ENCODE data around the gene TMEM198. TPM values are rescaled to one million over a fixed set of nuclear protein-coding genes. Genes with fewer than 3 reads are reported as not detected.

TMEM198 gene
- total and polyA plus RNA-seq, 2 donors (not counting 1 experiment from before 2014, with no cell fraction given): 0.39 to 1.1 TPM

- no peak for TF ChIP-seq EZH2 (IDR thresholded peaks at IDR 0.05; ENCODE audit: borderline replicate concordance, insufficient read depth, low read depth, low read length, poor library complexity, severe bottlenecking)
- TF ChIP-seq CTCF (IDR thresholded peaks at IDR 0.05): no peak
- Histone ChIP-seq H3K79me2 (ENCODE audit: control insufficient read depth, insufficient read depth, low read length) (no peaks in the 10 kb centered on the region), H3K36me3 (replicated peaks in 1 of 2; ENCODE audit: control extremely low read depth in 1 of 2, control insufficient read depth in 1 of 2, extremely low read depth in 1 of 2, insufficient read depth in 2 of 2, low read length in 1 of 2) (no peaks in the 10 kb centered on the region), H3K9me3 (ENCODE audit: control extremely low read depth in 1 of 3, control insufficient read depth in 2 of 3, insufficient read depth in 1 of 3, low read length in 2 of 3) (peaks cover 0 to 22% (median 0%) of the 10 kb centered on the region in 3 donors), H3K4me2 (replicated peaks; ENCODE audit: low read depth, low read length, poor library complexity, severe bottlenecking) (no peak overlapping the region), H3K4me1 (ENCODE audit: control insufficient read depth in 2 of 2, insufficient read depth in 2 of 2, low read length in 2 of 2) (peaks cover 29 to 31% of the 10 kb centered on the region in 2 donors), H3K9ac (ENCODE audit: low read length) (no peak overlapping the region), H3K4me3 (ENCODE audit: control extremely low read depth in 1 of 5, extremely low read depth in 1 of 5, insufficient read depth in 1 of 5, low read depth in 2 of 5, low read length in 4 of 5) (no peak overlapping the region), H2AFZ (ENCODE audit: insufficient read depth, low read depth, low read length, poor library complexity, severe bottlenecking) (no peak overlapping the region), H3K27me3 (replicated peaks in 1 of 4; ENCODE audit: control extremely low read depth in 1 of 4, control insufficient read depth in 3 of 4, insufficient read depth in 4 of 4, low read length in 3 of 4) (peaks cover 0 to 78% (median 19%) of the 10 kb centered on the region in 4 experiments), H3K27ac (ENCODE audit: low read length in 2 of 2) (no peak overlapping the region), H4K20me1 (ENCODE audit: control insufficient read depth, insufficient read depth, low read length, poor library complexity, severe bottlenecking) (no peaks in the 10 kb centered on the region)
- peaks cover 27% of the 10 kb centered on the region for H3K27me3 Mint-ChIP-seq
- 95% methylated on average over 46 of the region's 46 CpGs for WGBS (ENCODE audit: insufficient coverage)
- H3K27ac Mint-ChIP-seq: no peak overlapping the region
- intact Hi-C loops (cut with micrococcal nuclease): no loop called here
- no peaks in the 10 kb centered on the region for H3K9me3 Mint-ChIP-seq (ENCODE audit: insufficient read depth)
- CTCF ChIA-PET: interaction anchor here (0.8 to 3.5 kb wide), 8 partner anchors 11 to 191 kb away, joined by 3 to 29 read pairs (median 8); no protein-coding TSS in a partner anchor
- DNase-seq (no peak), ATAC-seq (ENCODE audit: low read depth) (no peak)
- POLR2A ChIA-PET: no interaction called here
- no peak overlapping the region for H3K4me3 Mint-ChIP-seq
- H3K4me1 Mint-ChIP-seq: peaks cover 24% of the 10 kb centered on the region
These were observed 3.7 kb upstream of the TMEM198 start for GRCh38 chr2:219539926-219540678.

Data from B cell (primary cell).